ENCODE data around the gene FBXL5. TPM values are rescaled to one million over a fixed set of nuclear protein-coding genes. Genes with fewer than 3 reads are reported as not detected.
A peak's percentile ranks its signal among the peaks of the same experiment; 100 is the strongest.

The FBXL5 gene
- total and polyA plus RNA-seq, 2 of the 13 experiments (the other 11 are each of a cell fraction or from before 2014, with no cell fraction given) = 17.4 to 45.3 TPM

GRCh38 chr4:15655223-15656037, at the start of gene FBXL5 (continued):
- TF ChIP-seq LCORL (IDR thresholded peaks at IDR 0.05) (peak; percentile 11; the same call in 1 of the 2 replicates), LCORL (CRISPR knock-in tag; IDR thresholded peaks at IDR 0.05) (no peak; the same call in 1 of the 2 replicates), ZBTB20 (CRISPR knock-in tag; IDR thresholded peaks at IDR 0.05; ENCODE audit: borderline replicate concordance, low read depth) (peak; percentile 26; the same call in 1 of the 2 replicates), HIC2 (CRISPR knock-in tag; IDR thresholded peaks at IDR 0.05; ENCODE audit: low read depth) (0 out of 2 replicates have a peak, but pooled peaks have one; percentile 47), MYPOP (CRISPR knock-in tag; IDR thresholded peaks at IDR 0.05) (0 out of 2 replicates have a peak, but pooled peaks have one; percentile 22), NFKB2 (CRISPR knock-in tag; IDR thresholded peaks at IDR 0.05; ENCODE audit: borderline replicate concordance) (peak; percentile 34; the same call in 1 of the 2 replicates), ZBTB4 (CRISPR knock-in tag; IDR thresholded peaks at IDR 0.05; ENCODE audit: borderline replicate concordance) (peak; percentile 88; the same call in 1 of the 2 replicates), TCF12 (IDR thresholded peaks at IDR 0.05) (no peak), TCF12 (CRISPR knock-in tag; IDR thresholded peaks at IDR 0.05) (0 out of 2 replicates have a peak, but pooled peaks have one; percentile 62), RBM22 (optimal IDR thresholded peaks at IDR 0.05; ENCODE audit: low read length) (peak; percentile 43), ZNF800 (CRISPR knock-in tag; IDR thresholded peaks at IDR 0.05) (0 out of 2 replicates have a peak, but pooled peaks have one; percentile 59), ZNF331 (CRISPR knock-in tag; IDR thresholded peaks at IDR 0.05) (no peak), ZNF776 (CRISPR knock-in tag; IDR thresholded peaks at IDR 0.05) (0 out of 2 replicates have a peak, but pooled peaks have one; percentile 72), THAP8 (CRISPR knock-in tag; IDR thresholded peaks at IDR 0.05; ENCODE audit: borderline replicate concordance) (no peak), ZNF75D (CRISPR knock-in tag; IDR thresholded peaks at IDR 0.05; ENCODE audit: borderline replicate concordance) (no peak)
